PC-9 (cell line): ENCODE measurements around the gene NR2E3.

Experiments used
- EZH2 ChIP-seq: fragments of 200-600 bp; sonication (generic); IDR thresholded peaks from 2 replicates; pipeline ENCODE4 v1.8.0; 2017; ENCODE audit warnings: antibody characterized with exemption, low read depth
- TF ChIP-seq, protein P1 (sequence below): fragments of 200-600 bp; sonication (generic); conservative IDR thresholded peaks from 2 replicates; pipeline ENCODE4 v1.6.1; 2017; ENCODE audit warnings: mixed run types, antibody characterized with exemption, mild to moderate bottlenecking, moderate library complexity

DNA sequence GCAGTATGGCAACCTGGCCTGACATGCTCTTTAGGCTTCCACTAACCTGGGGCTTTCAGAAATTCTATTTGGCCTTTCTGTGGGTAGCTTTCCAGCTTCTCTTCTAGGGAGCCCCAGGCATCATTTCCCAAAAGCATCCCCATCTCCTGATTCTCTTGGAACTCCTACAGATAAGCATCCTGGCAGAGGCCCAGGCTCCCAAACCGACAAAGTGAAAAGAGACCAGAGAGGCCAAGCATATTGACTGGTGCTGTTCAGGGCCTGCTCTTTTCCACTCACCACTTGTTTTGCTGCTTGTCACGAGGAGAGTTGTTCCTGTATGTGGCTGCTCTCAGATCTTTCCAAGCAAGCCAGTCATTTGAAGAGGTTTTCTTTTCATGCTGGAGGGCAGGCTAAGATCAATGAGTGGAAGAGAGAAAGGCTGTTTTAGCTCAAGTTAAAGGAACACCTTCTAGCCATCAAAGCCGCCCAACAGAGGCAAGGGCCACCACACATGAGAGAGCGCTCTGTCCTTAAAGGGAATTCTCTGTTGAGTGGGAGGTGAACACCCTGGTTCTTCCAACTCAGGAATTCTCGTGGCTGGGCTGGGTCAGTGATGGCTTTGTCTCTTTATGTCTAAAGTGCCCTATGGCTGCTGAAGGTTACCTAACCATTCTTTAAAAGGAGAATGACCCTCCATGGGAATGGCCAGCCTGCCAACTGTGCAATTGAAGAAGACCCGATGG, 31.1 kb upstream of the NR2E3 start:
- TF ChIP-seq, protein P1, sequence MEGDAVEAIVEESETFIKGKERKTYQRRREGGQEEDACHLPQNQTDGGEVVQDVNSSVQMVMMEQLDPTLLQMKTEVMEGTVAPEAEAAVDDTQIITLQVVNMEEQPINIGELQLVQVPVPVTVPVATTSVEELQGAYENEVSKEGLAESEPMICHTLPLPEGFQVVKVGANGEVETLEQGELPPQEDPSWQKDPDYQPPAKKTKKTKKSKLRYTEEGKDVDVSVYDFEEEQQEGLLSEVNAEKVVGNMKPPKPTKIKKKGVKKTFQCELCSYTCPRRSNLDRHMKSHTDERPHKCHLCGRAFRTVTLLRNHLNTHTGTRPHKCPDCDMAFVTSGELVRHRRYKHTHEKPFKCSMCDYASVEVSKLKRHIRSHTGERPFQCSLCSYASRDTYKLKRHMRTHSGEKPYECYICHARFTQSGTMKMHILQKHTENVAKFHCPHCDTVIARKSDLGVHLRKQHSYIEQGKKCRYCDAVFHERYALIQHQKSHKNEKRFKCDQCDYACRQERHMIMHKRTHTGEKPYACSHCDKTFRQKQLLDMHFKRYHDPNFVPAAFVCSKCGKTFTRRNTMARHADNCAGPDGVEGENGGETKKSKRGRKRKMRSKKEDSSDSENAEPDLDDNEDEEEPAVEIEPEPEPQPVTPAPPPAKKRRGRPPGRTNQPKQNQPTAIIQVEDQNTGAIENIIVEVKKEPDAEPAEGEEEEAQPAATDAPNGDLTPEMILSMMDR, result no peak
- no peak for TF ChIP-seq EZH2
